Progenitor cell of endocrine pancreas (in vitro differentiated cells): ENCODE measurements around the gene ART4. TPM values are rescaled to one million over a fixed set of nuclear protein-coding genes. Genes with fewer than 3 reads are reported as not detected.

Experiments used
- DNase-seq: peaks from one replicate; pipeline ENCODE4 v3.0.0; 2021; ENCODE audit warnings: low spot score; ENCODE audit not compliant: unreplicated experiment
- H3K27ac Mint-ChIP-seq: 2 replicates; pipeline ENCODE4 v1.8.0; 2021; ENCODE audit warnings: mild to moderate bottlenecking, moderate library complexity, mixed read lengths
- H3K27me3 Mint-ChIP-seq: 2 replicates; pipeline ENCODE4 v1.8.0; 2021; ENCODE audit warnings: mixed read lengths
- H3K36me3 Mint-ChIP-seq: 2 replicates; pipeline ENCODE4 v1.8.0; 2022; ENCODE audit warnings: mixed read lengths; ENCODE audit not compliant: insufficient read depth
- H3K4me1 Mint-ChIP-seq: 2 replicates; pipeline ENCODE4 v1.8.0; 2021; ENCODE audit warnings: low read depth, mixed read lengths
- H3K4me3 Mint-ChIP-seq: 2 replicates; pipeline ENCODE4 v1.8.0; 2021; ENCODE audit warnings: low read depth, mild to moderate bottlenecking, moderate library complexity, mixed read lengths
- H3K9me3 Mint-ChIP-seq: 2 replicates; pipeline ENCODE4 v1.8.0; 2021; ENCODE audit warnings: low read depth, mixed read lengths
- CTCF ChIP-seq: fragments of 200-600 bp; sonication (generic); IDR thresholded peaks from one replicate; pipeline ENCODE4 v1.5.0; 2021; ENCODE audit warnings: antibody characterized with exemption, mild to moderate bottlenecking; ENCODE audit not compliant: unreplicated experiment
- total RNA-seq: library from RNA; stranded (reverse); gene quantifications from 2 replicates; pipeline ENCODE4 v1.2.1, GENCODE V29; 2021

Gene ART4
- total RNA-seq, 1 donor from 2014 or later: 0.29 TPM

- Mint-ChIP-seq H3K27me3 (no peaks in the 10 kb centered on the region), H3K36me3 (no peaks in the 10 kb centered on the region), H3K27ac (no peak within 1 kb of the TSS), H3K4me1 (no peaks in the 10 kb centered on the region), H3K4me3 (no peak within 1 kb of the TSS), H3K9me3 (peaks cover 3% of the 10 kb centered on the region)
- no peak for DNase-seq
- TF ChIP-seq CTCF: no peak
These were observed 29.3 kb downstream of the ART4 start, which contains the start of gene SMCO3 for GRCh38 chr12:14814014-14814413. TSS of gene SMCO3 (minus strand) at chr12:14814182. CDS start at chr12:14806680, 7,502 bp downstream.

GRCh38 chr12:14811486-14811885 lies 31.8 kb downstream of the ART4 start:
- Mint-ChIP-seq H3K36me3 (no peaks in the 10 kb centered on the region), H3K4me3 (no peak overlapping the region), H3K9me3 (no peaks in the 10 kb centered on the region), H3K27me3 (no peaks in the 10 kb centered on the region), H3K4me1 (no peaks in the 10 kb centered on the region), H3K27ac (no peak overlapping the region)
- no peak for DNase-seq
- no peak for TF ChIP-seq CTCF

GRCh38 chr12:14810953-14811483 lies 32.3 kb downstream of the ART4 start:
- no peak overlapping the region for H3K4me3 Mint-ChIP-seq
- no peaks in the 10 kb centered on the region for H3K4me1 Mint-ChIP-seq
- no peak for DNase-seq

GRCh38 chr12:14810167-14810952 lies 33.0 kb downstream of the ART4 start:
- no peak for DNase-seq
- no peak overlapping the region for H3K27ac Mint-ChIP-seq
- no peaks in the 10 kb centered on the region for H3K36me3 Mint-ChIP-seq
- no peaks in the 10 kb centered on the region for H3K27me3 Mint-ChIP-seq
- no peak for TF ChIP-seq CTCF
- no peaks in the 10 kb centered on the region for H3K9me3 Mint-ChIP-seq
- no peaks in the 10 kb centered on the region for H3K4me1 Mint-ChIP-seq
- H3K4me3 Mint-ChIP-seq: no peak overlapping the region

More at GRCh38 chr12:14810953-14811483, 32.3 kb downstream of the ART4 start:
- Mint-ChIP-seq H3K27me3 (no peaks in the 10 kb centered on the region), H3K36me3 (no peaks in the 10 kb centered on the region), H3K9me3 (no peaks in the 10 kb centered on the region), H3K27ac (no peak overlapping the region)
- peak; percentile 56 for TF ChIP-seq CTCF

GRCh38 chr12:14803830-14804160 lies 39.5 kb downstream of the ART4 start:
- Mint-ChIP-seq H3K36me3 (peaks cover 5% of the 10 kb centered on the region), H3K9me3 (no peaks in the 10 kb centered on the region), H3K4me3 (no peak overlapping the region), H3K27ac (no peak overlapping the region), H3K27me3 (no peaks in the 10 kb centered on the region), H3K4me1 (peaks cover 16% of the 10 kb centered on the region)
- DNase-seq: no peak
- TF ChIP-seq CTCF: no peak
